Neural cell (in vitro differentiated cells): ENCODE measurements around the gene GAN.

Source experiments
- EP300 ChIP-seq: fragments of 450-650 bp; conservative IDR thresholded peaks from 2 replicates; pipeline ENCODE4 v1.6.1; 2014; ENCODE audit warnings: antibody characterized with exemption, mild to moderate bottlenecking, moderate library complexity; ENCODE audit not compliant: poor library complexity, severe bottlenecking
- EZH2 ChIP-seq: fragments of 200-600, 300-800 bp; shearing (Covaris generic), sonication (generic); IDR thresholded peaks from 2 replicates; pipeline ENCODE4 v1.6.1; 2014; ENCODE audit warnings: antibody characterized with exemption, low read length, borderline replicate concordance, mild to moderate bottlenecking; ENCODE audit not compliant: insufficient read depth, poor library complexity, severe bottlenecking
- POLR2AphosphoS5 ChIP-seq: IDR thresholded peaks from 2 replicates; pipeline ENCODE4 v1.6.1; 2012
- RAD21 ChIP-seq: fragments of 450-650 bp; conservative IDR thresholded peaks from 2 replicates; pipeline ENCODE4 v1.6.1; 2014; ENCODE audit warnings: antibody characterized with exemption, mild to moderate bottlenecking, moderate library complexity
- SMC3 ChIP-seq: fragments of 450-650 bp; conservative IDR thresholded peaks from 2 replicates; pipeline ENCODE4 v1.6.1; 2014; ENCODE audit warnings: antibody characterized with exemption, mild to moderate bottlenecking, moderate library complexity; ENCODE audit not compliant: poor library complexity
- TF ChIP-seq, protein P1 (sequence below): fragments of 450-650 bp; IDR thresholded peaks from 2 replicates; pipeline ENCODE4 v1.5.1; 2014; ENCODE audit warnings: antibody characterized with exemption, mild to moderate bottlenecking, moderate library complexity; ENCODE audit not compliant: poor library complexity, severe bottlenecking
- TF ChIP-seq, protein P2 (sequence below): IDR thresholded peaks from 2 replicates; pipeline ENCODE4 v1.6.1; 2012; ENCODE audit warnings: borderline replicate concordance

DNA sequence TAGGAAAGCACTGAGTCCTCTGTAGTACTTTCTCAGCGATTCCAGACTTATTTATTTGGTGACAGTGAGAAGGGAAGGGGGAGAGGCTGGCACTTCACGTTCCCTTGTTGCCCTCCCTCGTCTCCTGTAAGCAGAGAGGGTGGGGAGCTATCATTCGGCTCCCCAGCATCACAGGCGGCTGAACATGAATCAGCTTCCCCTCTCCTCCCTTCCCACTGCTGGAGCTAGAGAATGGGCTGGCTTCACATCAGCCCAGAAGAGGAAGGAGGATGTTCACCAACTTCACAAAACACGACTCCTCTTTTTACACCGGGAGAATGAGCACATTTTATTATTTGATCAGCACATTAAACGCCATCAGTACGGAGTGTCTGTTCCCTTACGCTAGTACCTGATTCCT lies 123.1 kb downstream of the GAN start:
- TF ChIP-seq, protein P1, sequence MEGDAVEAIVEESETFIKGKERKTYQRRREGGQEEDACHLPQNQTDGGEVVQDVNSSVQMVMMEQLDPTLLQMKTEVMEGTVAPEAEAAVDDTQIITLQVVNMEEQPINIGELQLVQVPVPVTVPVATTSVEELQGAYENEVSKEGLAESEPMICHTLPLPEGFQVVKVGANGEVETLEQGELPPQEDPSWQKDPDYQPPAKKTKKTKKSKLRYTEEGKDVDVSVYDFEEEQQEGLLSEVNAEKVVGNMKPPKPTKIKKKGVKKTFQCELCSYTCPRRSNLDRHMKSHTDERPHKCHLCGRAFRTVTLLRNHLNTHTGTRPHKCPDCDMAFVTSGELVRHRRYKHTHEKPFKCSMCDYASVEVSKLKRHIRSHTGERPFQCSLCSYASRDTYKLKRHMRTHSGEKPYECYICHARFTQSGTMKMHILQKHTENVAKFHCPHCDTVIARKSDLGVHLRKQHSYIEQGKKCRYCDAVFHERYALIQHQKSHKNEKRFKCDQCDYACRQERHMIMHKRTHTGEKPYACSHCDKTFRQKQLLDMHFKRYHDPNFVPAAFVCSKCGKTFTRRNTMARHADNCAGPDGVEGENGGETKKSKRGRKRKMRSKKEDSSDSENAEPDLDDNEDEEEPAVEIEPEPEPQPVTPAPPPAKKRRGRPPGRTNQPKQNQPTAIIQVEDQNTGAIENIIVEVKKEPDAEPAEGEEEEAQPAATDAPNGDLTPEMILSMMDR = no peak
- TF ChIP-seq POLR2AphosphoS5 = no peak
- TF ChIP-seq EZH2 = no peak
- no peak for TF ChIP-seq EP300
- TF ChIP-seq RAD21 = no peak
- TF ChIP-seq, protein P2, sequence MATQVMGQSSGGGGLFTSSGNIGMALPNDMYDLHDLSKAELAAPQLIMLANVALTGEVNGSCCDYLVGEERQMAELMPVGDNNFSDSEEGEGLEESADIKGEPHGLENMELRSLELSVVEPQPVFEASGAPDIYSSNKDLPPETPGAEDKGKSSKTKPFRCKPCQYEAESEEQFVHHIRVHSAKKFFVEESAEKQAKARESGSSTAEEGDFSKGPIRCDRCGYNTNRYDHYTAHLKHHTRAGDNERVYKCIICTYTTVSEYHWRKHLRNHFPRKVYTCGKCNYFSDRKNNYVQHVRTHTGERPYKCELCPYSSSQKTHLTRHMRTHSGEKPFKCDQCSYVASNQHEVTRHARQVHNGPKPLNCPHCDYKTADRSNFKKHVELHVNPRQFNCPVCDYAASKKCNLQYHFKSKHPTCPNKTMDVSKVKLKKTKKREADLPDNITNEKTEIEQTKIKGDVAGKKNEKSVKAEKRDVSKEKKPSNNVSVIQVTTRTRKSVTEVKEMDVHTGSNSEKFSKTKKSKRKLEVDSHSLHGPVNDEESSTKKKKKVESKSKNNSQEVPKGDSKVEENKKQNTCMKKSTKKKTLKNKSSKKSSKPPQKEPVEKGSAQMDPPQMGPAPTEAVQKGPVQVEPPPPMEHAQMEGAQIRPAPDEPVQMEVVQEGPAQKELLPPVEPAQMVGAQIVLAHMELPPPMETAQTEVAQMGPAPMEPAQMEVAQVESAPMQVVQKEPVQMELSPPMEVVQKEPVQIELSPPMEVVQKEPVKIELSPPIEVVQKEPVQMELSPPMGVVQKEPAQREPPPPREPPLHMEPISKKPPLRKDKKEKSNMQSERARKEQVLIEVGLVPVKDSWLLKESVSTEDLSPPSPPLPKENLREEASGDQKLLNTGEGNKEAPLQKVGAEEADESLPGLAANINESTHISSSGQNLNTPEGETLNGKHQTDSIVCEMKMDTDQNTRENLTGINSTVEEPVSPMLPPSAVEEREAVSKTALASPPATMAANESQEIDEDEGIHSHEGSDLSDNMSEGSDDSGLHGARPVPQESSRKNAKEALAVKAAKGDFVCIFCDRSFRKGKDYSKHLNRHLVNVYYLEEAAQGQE = no peak
- no peak for TF ChIP-seq SMC3
